HG03039 (cell line): ENCODE results near the gene GTF2IRD1.
"Not testable (repeated sequence)": the region's sequence is repeated elsewhere in the genome, so short reads cannot be mapped to it uniquely, and the experiment has no call there.

Experiments used
- ATAC-seq: cut with Tn5 transposase; IDR thresholded peaks from one replicate; pipeline ENCODE4 v1.9.1; 2021; ENCODE audit warnings: mild to moderate bottlenecking, moderate library complexity; ENCODE audit not compliant: unreplicated experiment

Gene GTF2IRD1

DNA sequence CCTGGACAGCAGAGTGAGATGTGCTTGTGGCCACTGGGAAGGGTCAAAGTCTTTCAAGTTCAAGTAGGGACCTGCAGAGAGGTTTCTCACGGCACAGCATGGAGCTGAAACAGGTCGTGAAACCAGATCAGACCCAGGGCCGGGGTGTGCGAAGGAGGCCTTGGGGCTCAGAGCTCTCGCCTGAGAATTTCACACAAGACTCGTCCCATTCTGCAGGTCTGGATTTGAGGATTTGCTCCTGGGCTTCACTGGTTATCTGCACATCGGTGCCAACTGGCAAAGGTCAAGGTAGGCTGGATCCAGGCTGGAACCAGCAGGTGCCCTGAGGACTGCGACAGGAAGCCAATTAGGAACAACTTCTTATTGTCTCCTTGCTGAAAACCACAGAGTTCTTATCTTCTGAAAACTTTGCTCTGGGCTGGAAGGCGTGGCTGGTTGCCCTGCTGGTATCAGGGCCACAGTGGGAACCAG lies 179.8 kb downstream of the GTF2IRD1 start:
- no peak for ATAC-seq

DNA sequence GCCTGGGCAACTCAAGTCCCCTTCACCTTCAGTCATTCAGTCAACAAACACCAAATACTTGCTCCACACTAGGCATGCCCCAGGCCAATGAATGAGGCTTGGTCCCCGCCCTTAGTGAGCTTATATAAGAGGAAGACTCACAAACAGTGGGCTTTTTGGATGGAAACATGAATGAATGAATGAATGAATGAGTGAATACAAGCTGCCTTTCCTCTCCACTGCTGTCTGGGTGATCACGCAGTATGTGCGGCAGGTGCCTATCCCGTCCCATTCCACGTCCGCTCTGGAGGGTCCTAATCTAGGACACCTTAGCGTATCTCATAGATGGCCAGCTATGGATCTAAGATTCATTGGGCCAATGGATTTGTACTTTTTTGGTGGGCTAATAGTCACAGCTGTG lies 184.0 kb downstream of the GTF2IRD1 start:
- no peak for ATAC-seq

DNA sequence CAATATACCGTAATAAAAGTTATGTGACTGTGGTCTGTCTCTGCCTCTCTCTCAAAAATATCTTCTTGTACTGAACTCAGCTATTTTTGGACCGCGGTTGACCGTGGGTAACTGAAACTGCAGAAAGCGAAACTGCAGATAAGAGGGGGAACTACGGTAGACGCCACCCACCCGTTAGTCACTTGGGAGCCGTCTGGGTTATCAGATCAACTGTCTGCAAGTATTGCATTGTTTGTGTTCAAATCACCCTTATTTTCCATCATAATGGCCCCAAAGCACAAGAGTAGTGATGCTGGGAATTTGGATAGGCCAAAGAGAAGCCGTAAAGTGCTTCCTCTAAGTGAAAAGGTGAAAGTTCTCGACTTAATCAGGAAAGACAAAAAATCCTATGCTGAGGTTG lies 196.3 kb downstream of the GTF2IRD1 start:
- ATAC-seq: peak; percentile 81

DNA sequence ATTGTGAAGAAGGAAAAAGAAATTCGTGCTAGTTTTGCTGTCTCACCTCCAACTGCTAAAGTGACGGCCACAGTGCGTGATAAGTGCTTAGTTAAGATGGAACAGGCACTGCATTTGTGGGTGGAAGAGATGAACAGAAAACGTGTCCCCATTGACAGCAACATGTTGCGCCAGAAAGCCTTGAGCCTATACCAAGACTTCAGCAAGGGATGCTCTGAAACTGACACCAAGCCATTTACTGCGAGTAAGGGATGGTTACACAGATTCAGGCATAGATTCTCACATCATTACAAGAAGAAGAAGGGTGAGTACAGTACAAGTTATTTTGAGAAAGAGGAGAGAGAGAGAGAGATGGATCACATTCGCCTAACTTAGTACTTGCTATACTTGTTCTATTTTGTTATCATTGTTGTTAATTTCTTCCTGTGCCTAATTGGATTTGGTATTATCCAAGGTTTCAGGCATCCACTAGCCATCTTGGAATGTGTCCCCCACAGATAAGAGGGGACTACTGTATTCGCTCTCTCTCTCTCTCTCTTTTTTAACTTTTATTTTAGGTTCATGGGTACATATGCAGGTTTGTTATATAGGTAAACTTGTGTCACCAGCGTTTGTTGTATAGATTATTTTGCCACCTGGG lies 196.9 kb downstream of the GTF2IRD1 start:
- peak; percentile 42 for ATAC-seq

DNA sequence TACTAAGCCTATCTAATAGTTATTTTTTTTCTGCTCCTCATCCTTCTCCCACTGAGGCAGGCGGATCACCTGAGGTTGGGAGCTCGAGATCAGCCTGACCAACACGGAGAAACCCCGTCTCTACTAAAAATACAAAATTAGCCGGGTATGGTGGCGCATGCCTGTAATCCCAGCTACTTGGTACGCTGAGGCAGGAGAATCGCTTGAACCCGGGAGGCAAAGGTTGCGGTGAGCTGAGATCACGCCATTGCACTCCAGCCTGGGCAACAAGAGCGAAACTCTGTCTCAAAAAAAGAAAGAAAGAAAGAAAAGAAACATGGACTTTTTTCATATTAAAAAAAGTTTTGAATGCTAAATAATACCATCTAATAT lies 197.4 kb downstream of the GTF2IRD1 start:
- not testable (repeated sequence) for ATAC-seq
